NCI-H345 (cell line): ENCODE measurements around the gene GPNMB.

Source experiments
- DNase-seq: peaks from one replicate; lab custom pipeline; 2025; lab: John Stamatoyannopoulos, UW

Gene GPNMB

GRCh38 chr7:23230641-23231101 lies 15.9 kb upstream of the GPNMB start:
- no peak for DNase-seq

- DNase-seq: no peak
Observed at GRCh38 chr7:23232966-23233365, 13.6 kb upstream of the GPNMB start.

- DNase-seq: no peak
Observed at GRCh38 chr7:23234569-23235296, 11.8 kb upstream of the GPNMB start.

GRCh38 chr7:23235813-23236221 lies 10.8 kb upstream of the GPNMB start:
- DNase-seq: no peak

- no peak for DNase-seq
Observed at GRCh38 chr7:23237000-23237399, 9.6 kb upstream of the GPNMB start.

- no peak for DNase-seq
Observed at GRCh38 chr7:23238983-23239652, 7.5 kb upstream of the GPNMB start.

GRCh38 chr7:23239698-23240097 lies 6.9 kb upstream of the GPNMB start:
- DNase-seq: no peak

GRCh38 chr7:23242321-23242720 lies 4.3 kb upstream of the GPNMB start:
- no peak for DNase-seq

- DNase-seq: no peak
Observed at GRCh38 chr7:23242935-23243334, 3.6 kb upstream of the GPNMB start.

GRCh38 chr7:23247046-23247602 lies 549 bp downstream of the GPNMB start:
- no peak for DNase-seq

GRCh38 chr7:23247603-23248335 lies 1.2 kb downstream of the GPNMB start:
- DNase-seq: no peak

- no peak for DNase-seq
Observed at GRCh38 chr7:23249486-23249885, 2.9 kb downstream of the GPNMB start.

- DNase-seq: no peak
Observed at GRCh38 chr7:23254051-23254681, 7.6 kb downstream of the GPNMB start.

- DNase-seq: no peak
Observed at GRCh38 chr7:23256731-23257130, 10.2 kb downstream of the GPNMB start.

- no peak for DNase-seq
Observed at GRCh38 chr7:23260371-23260770, 13.8 kb downstream of the GPNMB start.

GRCh38 chr7:23261843-23262452 lies 15.4 kb downstream of the GPNMB start:
- peak; percentile 63 for DNase-seq

- DNase-seq: no peak
Observed at GRCh38 chr7:23264916-23265458, 18.4 kb downstream of the GPNMB start.

GRCh38 chr7:23266918-23267317 lies 20.3 kb downstream of the GPNMB start:
- DNase-seq: no peak

GRCh38 chr7:23267357-23267756 lies 20.8 kb downstream of the GPNMB start:
- DNase-seq: no peak

- no peak for DNase-seq
Observed at GRCh38 chr7:23268167-23268566, 21.6 kb downstream of the GPNMB start.

- no peak for DNase-seq
Observed at GRCh38 chr7:23268746-23269145, 22.2 kb downstream of the GPNMB start.
